GM23338 (cell line): ENCODE data around the gene EP400. TPM values are rescaled to one million over a fixed set of nuclear protein-coding genes. Genes with fewer than 3 reads are reported as not detected.

ENCODE experiments used
- ATAC-seq: fragments of 200-7000 bp; cut with Tn5 transposase; 3 replicates; pipeline ENCODE4 v1.9.1; 2020
- DNase-seq: peaks from one replicate; pipeline ENCODE4 v3.0.0-alpha.2; 2015; ENCODE audit warnings: low spot score
- H2AFZ ChIP-seq: fragments of 200-600 bp; sonication (generic); 2 replicates; pipeline ENCODE4 v1.8.0; 2016; ENCODE audit warnings: antibody characterized with exemption, mild to moderate bottlenecking, moderate library complexity
- H3F3A ChIP-seq: fragments of 200-600 bp; sonication (generic); replicated peaks from 2 replicates; pipeline ENCODE4 v1.8.0; 2017; ENCODE audit warnings: antibody characterized with exemption, mixed run types, low read depth
- H3K27ac ChIP-seq: fragments of 200-600 bp; sonication (generic); 2 replicates; pipeline ENCODE4 v1.6.1; 2016; ENCODE audit warnings: low read depth
- H3K27me3 ChIP-seq: fragments of 200-600 bp; sonication (generic); 2 replicates; pipeline ENCODE4 v1.8.0; 2016; ENCODE audit warnings: mild to moderate bottlenecking, mixed run types, moderate library complexity; ENCODE audit not compliant: insufficient read depth
- H3K36me3 ChIP-seq: fragments of 200-600 bp; sonication (generic); 2 replicates; pipeline ENCODE4 v1.8.0; 2016; ENCODE audit warnings: mild to moderate bottlenecking; ENCODE audit not compliant: insufficient read depth
- H3K4me1 ChIP-seq: fragments of 200-600 bp; sonication (generic); 2 replicates; pipeline ENCODE4 v1.8.0; 2016; ENCODE audit warnings: mild to moderate bottlenecking, moderate library complexity; ENCODE audit not compliant: insufficient read depth
- H3K4me2 ChIP-seq: fragments of 200-600 bp; sonication (generic); 2 replicates; pipeline ENCODE4 v1.7.1; 2017; ENCODE audit warnings: mixed run types
- H3K4me3 ChIP-seq: fragments of 200-600 bp; sonication (generic); 2 replicates; pipeline ENCODE4 v1.6.1; 2016; ENCODE audit warnings: mixed run types
- H3K79me2 ChIP-seq: fragments of 200-600 bp; sonication (generic); replicated peaks from 2 replicates; pipeline ENCODE4 v1.8.0; 2017; ENCODE audit warnings: mild to moderate bottlenecking; ENCODE audit not compliant: insufficient read depth
- H3K9me2 ChIP-seq: fragments of 200-600 bp; sonication (generic); 2 replicates; pipeline ENCODE4 v1.8.0; 2017; ENCODE audit not compliant: insufficient read depth
- H4K20me1 ChIP-seq: fragments of 200-600 bp; sonication (generic); replicated peaks from 2 replicates; pipeline ENCODE4 v1.8.0; 2017; ENCODE audit warnings: mild to moderate bottlenecking; ENCODE audit not compliant: insufficient read depth
- H3K27ac Mint-ChIP-seq: 2 replicates; pipeline ENCODE4 v1.8.0; 2020; ENCODE audit warnings: inconsistent platforms, mild to moderate bottlenecking, moderate library complexity, mixed read lengths
- H3K27me3 Mint-ChIP-seq: 3 replicates; pipeline ENCODE4 v1.8.0; 2022; ENCODE audit warnings: low read depth, mild to moderate bottlenecking, moderate library complexity, mixed read lengths, inconsistent platforms; ENCODE audit not compliant: insufficient read depth, poor library complexity
- H3K36me3 Mint-ChIP-seq: 3 replicates; pipeline ENCODE4 v1.8.0; 2021; ENCODE audit warnings: low read depth, mild to moderate bottlenecking, inconsistent platforms, moderate library complexity, mixed read lengths
- H3K4me1 Mint-ChIP-seq: 3 replicates; pipeline ENCODE4 v1.8.0; 2020; ENCODE audit warnings: mild to moderate bottlenecking, inconsistent platforms, mixed read lengths
- H3K4me3 Mint-ChIP-seq: 3 replicates; pipeline ENCODE4 v1.8.0; 2021; ENCODE audit warnings: moderate library complexity, mild to moderate bottlenecking, inconsistent platforms, mixed read lengths
- H3K9me3 Mint-ChIP-seq: 3 replicates; pipeline ENCODE4 v1.8.0; 2020; ENCODE audit warnings: moderate library complexity, mild to moderate bottlenecking, inconsistent platforms, mixed read lengths
- CREB1 ChIP-seq: fragments of 250-450 bp; sonication (Bioruptor Pico); IDR thresholded peaks from 2 replicates; pipeline ENCODE4 v1.5.0; 2020; ENCODE audit warnings: low read depth, mild to moderate bottlenecking, moderate library complexity
- EZH2 ChIP-seq: fragments of 200-600 bp; sonication (generic); IDR thresholded peaks from one replicate; pipeline ENCODE4 v1.8.0; 2017; ENCODE audit warnings: antibody characterized with exemption, mild to moderate bottlenecking, low read depth; ENCODE audit not compliant: unreplicated experiment
- EZH2phosphoT487 ChIP-seq: fragments of 200-600 bp; sonication (generic); IDR thresholded peaks from one replicate; pipeline ENCODE4 v1.8.1; 2018; ENCODE audit warnings: antibody characterized with exemption; ENCODE audit not compliant: unreplicated experiment
- JUNB ChIP-seq: IDR thresholded peaks from one replicate; pipeline ENCODE4 v1.6.1; 2016; ENCODE audit warnings: antibody characterized with exemption; ENCODE audit not compliant: unreplicated experiment
- NANOG ChIP-seq: IDR thresholded peaks from 2 replicates; pipeline ENCODE4 v1.6.1; 2016; ENCODE audit warnings: antibody characterized with exemption, borderline replicate concordance
- POLR2AphosphoS5 ChIP-seq: IDR thresholded peaks from 2 replicates; pipeline ENCODE4 v1.6.1; 2016; ENCODE audit warnings: antibody characterized with exemption, low read depth
- STAT1 ChIP-seq: IDR thresholded peaks from one replicate; pipeline ENCODE4 v1.6.1; 2016; ENCODE audit warnings: antibody characterized with exemption; ENCODE audit not compliant: unreplicated experiment
- ZNF114 ChIP-seq: fragments of 250-450 bp; sonication (Bioruptor Pico); IDR thresholded peaks from 2 replicates; pipeline ENCODE4 v1.5.0; 2020; ENCODE audit warnings: mild to moderate bottlenecking, moderate library complexity
- ZNF331 ChIP-seq: fragments of 250-450 bp; sonication (Bioruptor Pico); IDR thresholded peaks from 2 replicates; pipeline ENCODE4 v1.5.0; 2020; ENCODE audit warnings: low read depth, mild to moderate bottlenecking, moderate library complexity
- polyA plus RNA-seq: library from polyadenylated mRNA; unstranded; fragments of >200 nt; fragmentation: Nextera tagmentation; extraction: Ambion mirVana; gene quantifications from 2 replicates; pipeline ENCODE4 v1.2.1, GENCODE V29; 2016
- total RNA-seq: library from RNA; depleted of rRNA; stranded (reverse); fragments of >200 nt; shearing (Covaris generic); gene quantifications from 2 replicates; pipeline ENCODE4 v1.2.3, GENCODE V29; 2014
- TF ChIP-seq, protein P1 (sequence below), 2 experiments: fragments of 200-600 bp in 1 of 2; sonication (generic) in 1 of 2; conservative IDR thresholded peaks; 2 replicates each; pipeline versions ENCODE4 v1.5.1 to v1.6.1; 2016 to 2017; ENCODE audit warnings: antibody characterized with exemption in 2 of 2, low read depth in 2 of 2, mild to moderate bottlenecking in 2 of 2, moderate library complexity in 1 of 2
- TF ChIP-seq, protein P2 (sequence below): fragments of 250-450 bp; sonication (Bioruptor Pico); IDR thresholded peaks from 2 replicates; pipeline ENCODE4 v1.5.0; 2020; ENCODE audit warnings: mild to moderate bottlenecking, moderate library complexity

The EP400 gene
- total and polyA plus RNA-seq, 2 experiments from 2014 or later = 26.3 to 57.2 TPM

DNA sequence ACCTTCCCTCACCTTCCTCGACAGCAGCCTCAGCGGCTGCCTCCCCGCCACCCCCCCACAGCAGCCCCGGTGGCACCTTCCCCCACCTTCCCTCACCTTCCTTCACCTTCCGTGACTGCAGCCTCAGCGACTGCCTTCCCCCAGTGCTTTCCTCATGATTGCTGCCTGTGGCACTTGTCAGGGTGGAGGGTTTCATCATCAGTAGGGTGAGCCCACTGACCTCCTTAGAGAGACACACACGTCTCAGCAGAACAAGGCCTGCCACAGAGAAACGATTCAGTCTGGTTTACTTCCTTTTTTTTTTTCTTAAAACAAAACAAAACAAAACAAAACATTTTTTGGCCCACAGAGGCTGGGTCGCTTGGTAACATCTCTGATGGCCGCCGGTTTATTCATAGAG lies 75.0 kb downstream of the EP400 start (continued):
- TF ChIP-seq, protein P1, sequence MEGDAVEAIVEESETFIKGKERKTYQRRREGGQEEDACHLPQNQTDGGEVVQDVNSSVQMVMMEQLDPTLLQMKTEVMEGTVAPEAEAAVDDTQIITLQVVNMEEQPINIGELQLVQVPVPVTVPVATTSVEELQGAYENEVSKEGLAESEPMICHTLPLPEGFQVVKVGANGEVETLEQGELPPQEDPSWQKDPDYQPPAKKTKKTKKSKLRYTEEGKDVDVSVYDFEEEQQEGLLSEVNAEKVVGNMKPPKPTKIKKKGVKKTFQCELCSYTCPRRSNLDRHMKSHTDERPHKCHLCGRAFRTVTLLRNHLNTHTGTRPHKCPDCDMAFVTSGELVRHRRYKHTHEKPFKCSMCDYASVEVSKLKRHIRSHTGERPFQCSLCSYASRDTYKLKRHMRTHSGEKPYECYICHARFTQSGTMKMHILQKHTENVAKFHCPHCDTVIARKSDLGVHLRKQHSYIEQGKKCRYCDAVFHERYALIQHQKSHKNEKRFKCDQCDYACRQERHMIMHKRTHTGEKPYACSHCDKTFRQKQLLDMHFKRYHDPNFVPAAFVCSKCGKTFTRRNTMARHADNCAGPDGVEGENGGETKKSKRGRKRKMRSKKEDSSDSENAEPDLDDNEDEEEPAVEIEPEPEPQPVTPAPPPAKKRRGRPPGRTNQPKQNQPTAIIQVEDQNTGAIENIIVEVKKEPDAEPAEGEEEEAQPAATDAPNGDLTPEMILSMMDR (conservative IDR thresholded peaks at IDR 0.05; ENCODE audit: low read depth in 2 of 2) = no peak
- TF ChIP-seq POLR2AphosphoS5 (no peak), STAT1 (no peak), NANOG (no peak), ZNF114 (CRISPR knock-in tag) (no peak), EZH2phosphoT487 (no peak)

DNA sequence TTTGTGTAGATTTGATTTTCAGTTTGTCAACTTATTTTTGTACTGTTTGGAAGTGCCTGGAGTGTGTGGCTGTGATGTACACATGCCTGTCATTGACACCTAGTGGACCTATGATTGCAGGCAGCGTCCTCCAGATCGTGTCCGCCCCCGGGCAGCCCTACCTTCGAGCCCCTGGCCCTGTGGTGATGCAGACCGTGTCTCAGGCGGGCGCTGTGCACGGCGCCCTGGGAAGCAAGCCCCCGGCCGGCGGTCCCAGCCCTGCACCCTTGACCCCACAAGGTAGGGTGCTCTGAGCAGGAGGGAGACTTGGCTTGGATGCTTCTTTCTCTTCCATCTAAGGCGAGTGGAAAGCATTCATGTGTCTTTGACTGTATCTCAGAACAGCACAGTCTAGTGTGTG lies 75.8 kb downstream of the EP400 start:
- Mint-ChIP-seq H3K4me3 (no peak overlapping the region), H3K36me3 (peaks cover 81% of the 10 kb centered on the region), H3K27me3 (peaks cover 7% of the 10 kb centered on the region), H3K27ac (no peak overlapping the region), H3K9me3 (no peaks in the 10 kb centered on the region), H3K4me1 (no peaks in the 10 kb centered on the region)
- no peak for ATAC-seq
- no peaks in the 10 kb centered on the region for H4K20me1 ChIP-seq
- H3K4me2 ChIP-seq = no peak overlapping the region
- DNase-seq = no peak
- no peaks in the 10 kb centered on the region for H3K27me3 ChIP-seq
- no peaks in the 10 kb centered on the region for H3K79me2 ChIP-seq
- H3K27ac ChIP-seq = no peak overlapping the region
- no peaks in the 10 kb centered on the region for H3F3A ChIP-seq
- H3K4me3 ChIP-seq = no peak overlapping the region
- peaks cover 29% of the 10 kb centered on the region for H3K36me3 ChIP-seq
- no peaks in the 10 kb centered on the region for H3K4me1 ChIP-seq
- no peaks in the 10 kb centered on the region for H3K9me2 ChIP-seq
- H2AFZ ChIP-seq = no peak overlapping the region
- TF ChIP-seq ZNF331 (CRISPR knock-in tag) (no peak), EZH2phosphoT487 (no peak), CREB1 (CRISPR knock-in tag) (no peak), POLR2AphosphoS5 (no peak), NANOG (no peak), EZH2 (no peak), ZNF114 (CRISPR knock-in tag) (no peak), JUNB (no peak)
- TF ChIP-seq, protein P1 (conservative IDR thresholded peaks at IDR 0.05; ENCODE audit: low read depth in 2 of 2) = no peak
- TF ChIP-seq, protein P2, sequence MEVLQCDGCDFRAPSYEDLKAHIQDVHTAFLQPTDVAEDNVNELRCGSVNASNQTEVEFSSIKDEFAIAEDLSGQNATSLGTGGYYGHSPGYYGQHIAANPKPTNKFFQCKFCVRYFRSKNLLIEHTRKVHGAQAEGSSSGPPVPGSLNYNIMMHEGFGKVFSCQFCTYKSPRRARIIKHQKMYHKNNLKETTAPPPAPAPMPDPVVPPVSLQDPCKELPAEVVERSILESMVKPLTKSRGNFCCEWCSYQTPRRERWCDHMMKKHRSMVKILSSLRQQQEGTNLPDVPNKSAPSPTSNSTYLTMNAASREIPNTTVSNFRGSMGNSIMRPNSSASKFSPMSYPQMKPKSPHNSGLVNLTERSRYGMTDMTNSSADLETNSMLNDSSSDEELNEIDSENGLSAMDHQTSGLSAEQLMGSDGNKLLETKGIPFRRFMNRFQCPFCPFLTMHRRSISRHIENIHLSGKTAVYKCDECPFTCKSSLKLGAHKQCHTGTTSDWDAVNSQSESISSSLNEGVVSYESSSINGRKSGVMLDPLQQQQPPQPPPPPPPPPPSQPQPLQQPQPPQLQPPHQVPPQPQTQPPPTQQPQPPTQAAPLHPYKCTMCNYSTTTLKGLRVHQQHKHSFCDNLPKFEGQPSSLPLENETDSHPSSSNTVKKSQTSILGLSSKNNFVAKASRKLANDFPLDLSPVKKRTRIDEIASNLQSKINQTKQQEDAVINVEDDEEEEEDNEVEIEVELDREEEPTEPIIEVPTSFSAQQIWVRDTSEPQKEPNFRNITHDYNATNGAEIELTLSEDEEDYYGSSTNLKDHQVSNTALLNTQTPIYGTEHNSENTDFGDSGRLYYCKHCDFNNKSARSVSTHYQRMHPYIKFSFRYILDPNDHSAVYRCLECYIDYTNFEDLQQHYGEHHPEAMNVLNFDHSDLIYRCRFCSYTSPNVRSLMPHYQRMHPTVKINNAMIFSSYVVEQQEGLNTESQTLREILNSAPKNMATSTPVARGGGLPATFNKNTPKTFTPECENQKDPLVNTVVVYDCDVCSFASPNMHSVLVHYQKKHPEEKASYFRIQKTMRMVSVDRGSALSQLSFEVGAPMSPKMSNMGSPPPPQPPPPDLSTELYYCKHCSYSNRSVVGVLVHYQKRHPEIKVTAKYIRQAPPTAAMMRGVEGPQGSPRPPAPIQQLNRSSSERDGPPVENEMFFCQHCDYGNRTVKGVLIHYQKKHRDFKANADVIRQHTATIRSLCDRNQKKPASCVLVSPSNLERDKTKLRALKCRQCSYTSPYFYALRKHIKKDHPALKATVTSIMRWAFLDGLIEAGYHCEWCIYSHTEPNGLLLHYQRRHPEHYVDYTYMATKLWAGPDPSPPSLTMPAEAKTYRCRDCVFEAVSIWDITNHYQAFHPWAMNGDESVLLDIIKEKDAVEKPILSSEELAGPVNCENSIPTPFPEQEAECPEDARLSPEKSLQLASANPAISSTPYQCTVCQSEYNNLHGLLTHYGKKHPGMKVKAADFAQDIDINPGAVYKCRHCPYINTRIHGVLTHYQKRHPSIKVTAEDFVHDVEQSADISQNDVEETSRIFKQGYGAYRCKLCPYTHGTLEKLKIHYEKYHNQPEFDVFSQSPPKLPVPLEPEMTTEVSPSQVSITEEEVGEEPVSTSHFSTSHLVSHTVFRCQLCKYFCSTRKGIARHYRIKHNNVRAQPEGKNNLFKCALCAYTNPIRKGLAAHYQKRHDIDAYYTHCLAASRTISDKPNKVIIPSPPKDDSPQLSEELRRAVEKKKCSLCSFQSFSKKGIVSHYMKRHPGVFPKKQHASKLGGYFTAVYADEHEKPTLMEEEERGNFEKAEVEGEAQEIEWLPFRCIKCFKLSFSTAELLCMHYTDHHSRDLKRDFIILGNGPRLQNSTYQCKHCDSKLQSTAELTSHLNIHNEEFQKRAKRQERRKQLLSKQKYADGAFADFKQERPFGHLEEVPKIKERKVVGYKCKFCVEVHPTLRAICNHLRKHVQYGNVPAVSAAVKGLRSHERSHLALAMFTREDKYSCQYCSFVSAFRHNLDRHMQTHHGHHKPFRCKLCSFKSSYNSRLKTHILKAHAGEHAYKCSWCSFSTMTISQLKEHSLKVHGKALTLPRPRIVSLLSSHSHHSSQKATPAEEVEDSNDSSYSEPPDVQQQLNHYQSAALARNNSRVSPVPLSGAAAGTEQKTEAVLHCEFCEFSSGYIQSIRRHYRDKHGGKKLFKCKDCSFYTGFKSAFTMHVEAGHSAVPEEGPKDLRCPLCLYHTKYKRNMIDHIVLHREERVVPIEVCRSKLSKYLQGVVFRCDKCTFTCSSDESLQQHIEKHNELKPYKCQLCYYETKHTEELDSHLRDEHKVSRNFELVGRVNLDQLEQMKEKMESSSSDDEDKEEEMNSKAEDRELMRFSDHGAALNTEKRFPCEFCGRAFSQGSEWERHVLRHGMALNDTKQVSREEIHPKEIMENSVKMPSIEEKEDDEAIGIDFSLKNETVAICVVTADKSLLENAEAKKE = no peak
